GM12878 (cell line): ENCODE measurements around the gene PGAP6. TPM values are rescaled to one million over a fixed set of nuclear protein-coding genes. Genes with fewer than 3 reads are reported as not detected.

Experiments
- ATAC-seq: fragments of 200-7000 bp; cut with Tn5 transposase; 3 replicates; pipeline ENCODE4 v1.9.1; 2020; ENCODE audit warnings: mild to moderate bottlenecking, moderate library complexity
- BruUV-seq: library from RNA; stranded (reverse); fragments of 400-500 nt; replicated peaks from 2 replicates; lab custom pipeline; 2021; lab: Mats Ljungman, UMichigan
- CTCF ChIA-PET: fragments of 300-600 bp; sonication (Branson Sonifier 250); formaldehyde crosslinking; extraction: SDS; loops from one replicate; lab custom pipeline; 2021; ENCODE audit warnings: inconsistent platforms; lab: Yijun Ruan, JAX
- POLR2A ChIA-PET: fragments of 350-600 bp; formaldehyde crosslinking; extraction: SDS; loops from one replicate; lab custom pipeline; 2021; ENCODE audit warnings: inconsistent platforms; lab: Charles Lee
- RAD21 ChIA-PET: fragments of 300-600 bp; sonication (Branson Sonifier 250); formaldehyde crosslinking; loops from one replicate; lab custom pipeline; 2023; ENCODE audit warnings: antibody characterized with exemption; ENCODE audit not compliant: unreplicated experiment; lab: Charles Lee
- SMC1A ChIA-PET: fragments of 300-600 bp; sonication (Branson Sonifier 250); formaldehyde crosslinking; loops from one replicate; lab custom pipeline; 2023; ENCODE audit not compliant: unreplicated experiment, uncharacterized antibody; lab: Charles Lee
- DNase-seq: peaks from one replicate; pipeline ENCODE4 v3.0.0-alpha.2; 2011; ENCODE audit warnings: low read depth, low spot score
- FAIRE-seq: peaks from 3 replicates; lab custom pipeline; 2011; peaks lifted over from hg19 to GRCh38; lab: Jason Lieb, UNC
- H2AFZ ChIP-seq: 2 replicates; pipeline ENCODE4 v1.6.0; 2011; ENCODE audit warnings: low read depth, low read length, control low read depth; ENCODE audit not compliant: control insufficient read depth
- H3K27ac ChIP-seq: 2 replicates; pipeline ENCODE4 v1.5.1; 2011; ENCODE audit warnings: control low read depth; ENCODE audit not compliant: control insufficient read depth, insufficient read depth
- H3K27me3 ChIP-seq, 2 experiments: replicated peaks in 1 of 2; 2 replicates each; pipeline versions ENCODE4 v1.6.0 to v1.6.1; 2011; ENCODE audit warnings: low read length in 1 of 2; ENCODE audit not compliant: control insufficient read depth in 2 of 2, insufficient read depth in 2 of 2
- H3K36me3 ChIP-seq, 2 experiments: 2 replicates each; pipeline ENCODE4 v1.5.1; 2011; ENCODE audit warnings: low read length in 1 of 2; ENCODE audit not compliant: control insufficient read depth in 2 of 2, insufficient read depth in 2 of 2
- H3K4me1 ChIP-seq: 2 replicates; pipeline ENCODE4 v1.6.1; 2011; ENCODE audit warnings: mild to moderate bottlenecking, low read length, moderate library complexity, mixed read lengths; ENCODE audit not compliant: control insufficient read depth, insufficient read depth
- H3K4me2 ChIP-seq: 2 replicates; pipeline ENCODE4 v1.6.0; 2011; ENCODE audit warnings: control low read depth; ENCODE audit not compliant: control insufficient read depth, insufficient read depth
- H3K4me3 ChIP-seq: fragments of 200-600 bp; sonication (generic); 2 replicates; pipeline ENCODE4 v1.5.1; 2016
- H3K79me2 ChIP-seq: 2 replicates; pipeline ENCODE4 v1.6.0; 2011; ENCODE audit warnings: low read length; ENCODE audit not compliant: control insufficient read depth, insufficient read depth
- H3K9ac ChIP-seq: 2 replicates; pipeline ENCODE4 v1.8.0; 2011; ENCODE audit warnings: low read length, control low read depth, mixed read lengths; ENCODE audit not compliant: control insufficient read depth, insufficient read depth
- H3K9me3 ChIP-seq: replicated peaks from 3 replicates; pipeline ENCODE4 v1.5.1; 2011; ENCODE audit warnings: mild to moderate bottlenecking, low read length; ENCODE audit not compliant: control insufficient read depth, insufficient read depth
- H4K20me1 ChIP-seq: 2 replicates; pipeline ENCODE4 v1.6.0; 2011; ENCODE audit not compliant: control insufficient read depth, insufficient read depth
- CBX5 ChIP-seq: sonication (generic); IDR thresholded peaks from 2 replicates; pipeline ENCODE4 v1.6.1; 2016; ENCODE audit warnings: low read depth, moderate library complexity, mild to moderate bottlenecking, inconsistent platforms
- CTCF ChIP-seq, 3 experiments: IDR thresholded peaks in 2 of 3; conservative IDR thresholded peaks in 1 of 3; 2 replicates each; pipeline ENCODE4 v1.5.1; 2011; ENCODE audit warnings: low read depth in 3 of 3, low read length in 3 of 3, mild to moderate bottlenecking in 3 of 3, control low read depth in 2 of 3, moderate library complexity in 2 of 3, inconsistent platforms in 1 of 3, mixed read lengths in 1 of 3; ENCODE audit not compliant: control insufficient read depth in 2 of 3, insufficient read depth in 1 of 3; ENCODE audit errors: extremely low read depth in 1 of 3
- DPF2 ChIP-seq: fragments of 450-650 bp; IDR thresholded peaks from 2 replicates; pipeline ENCODE4 v1.6.1; 2017; ENCODE audit warnings: mild to moderate bottlenecking
- GATAD2B ChIP-seq: fragments of 450-650 bp; conservative IDR thresholded peaks from 2 replicates; pipeline ENCODE4 v1.6.1; 2017; ENCODE audit warnings: low read depth, mild to moderate bottlenecking, moderate library complexity
- IRF5 ChIP-seq: fragments of 450-650 bp; IDR thresholded peaks from 2 replicates; pipeline ENCODE4 v1.6.1; 2017; ENCODE audit warnings: borderline replicate concordance
- JUND ChIP-seq: IDR thresholded peaks from 2 replicates; pipeline ENCODE4 v1.6.1; 2012; ENCODE audit warnings: low read depth, mild to moderate bottlenecking, low read length, improper control_type of control experiment, moderate library complexity
- NR2C2 ChIP-seq: IDR thresholded peaks from 2 replicates; pipeline ENCODE4 v1.6.1; 2011; ENCODE audit warnings: borderline replicate concordance, low read depth; ENCODE audit not compliant: control insufficient read depth, insufficient read length
- POLR2A ChIP-seq: IDR thresholded peaks from 2 replicates; pipeline ENCODE4 v1.6.1; 2011; ENCODE audit warnings: low read depth, mild to moderate bottlenecking, low read length
- PRDM15 ChIP-seq: fragments of 450-650 bp; formaldehyde crosslinking; IDR thresholded peaks from 2 replicates; pipeline ENCODE4 v1.4.0; 2020; ENCODE audit warnings: mild to moderate bottlenecking, moderate library complexity
- RFX5 ChIP-seq: IDR thresholded peaks from 2 replicates; pipeline ENCODE4 v1.6.1; 2011; ENCODE audit warnings: low read depth, low read length, improper control_type of control experiment
- SMC3 ChIP-seq: IDR thresholded peaks from 2 replicates; pipeline ENCODE4 v1.6.1; 2011; ENCODE audit warnings: low read length, improper control_type of control experiment, borderline replicate concordance
- ZBED1 ChIP-seq: IDR thresholded peaks from 2 replicates; pipeline ENCODE4 v1.6.1; 2016; ENCODE audit warnings: borderline replicate concordance
- ZBTB33 ChIP-seq: fragments of 450-650 bp; IDR thresholded peaks from 2 replicates; pipeline ENCODE4 v1.6.1; 2017; ENCODE audit warnings: mild to moderate bottlenecking
- ZNF274 ChIP-seq: IDR thresholded peaks from one replicate; pipeline ENCODE4 v1.8.0; 2011; ENCODE audit not compliant: insufficient read length, insufficient read depth
- ZSCAN29 ChIP-seq: fragments of 450-650 bp; IDR thresholded peaks from 2 replicates; pipeline ENCODE4 v1.6.1; 2017; ENCODE audit warnings: mild to moderate bottlenecking, moderate library complexity
- WGBS: methylation state at CpG from one replicate; pipeline ENCODE4 v1.1.6; 2016; ENCODE audit warnings: low lambda C conversion rate; ENCODE audit not compliant: insufficient replicate concordance, insufficient coverage; ENCODE audit errors: missing lambda C conversion rate; 5-methylcytosine and 5-hydroxymethylcytosine counted together
- in situ Hi-C: fragments of 300-500 bp; cut with MboI; formaldehyde crosslinking; loops from 9 replicates; pipeline ENCODE4 v1.14.3; 2018; ENCODE audit warnings: mixed read lengths
- intact Hi-C: fragments of 100-400 bp; cut with micrococcal nuclease; formaldehyde crosslinking; loops from one replicate; pipeline ENCODE4 v1.14.2; 2022; ENCODE audit not compliant: unreplicated experiment
- polyA plus RNA-seq, 11 experiments: library from polyadenylated mRNA; depleted of rRNA in 4 of 11; unstranded in 6 of 11; stranded (reverse) in 5 of 11; fragments of >200 nt; fragmentation: Nextera tagmentation in 4 of 11; fragmentation: Illumina TruSeq in 1 of 11; extraction: Ambion mirVana in 4 of 11; extraction: Trizol in 1 of 11; gene quantifications; 1 replicate in 1 of 11; 2 replicates in 10 of 11; pipeline versions ENCODE4 v1.2.1 to v1.2.3, GENCODE V29; 2011 to 2016; ENCODE audit warnings: inconsistent platforms in 2 of 11, missing spikeins in 2 of 11, low read depth in 1 of 11
- total RNA-seq, 4 experiments: library from RNA; depleted of rRNA in 3 of 4; stranded (reverse); fragments of >200 nt in 3 of 4; fragmentation: Illumina TruSeq in 1 of 4; extraction: Trizol in 1 of 4; gene quantifications; 2 replicates each; pipeline versions ENCODE4 v1.2.1 to v1.2.3, GENCODE V29; 2013 to 2021

PGAP6 gene
- total and polyA plus RNA-seq, 10 of the 15 experiments (the other 5 are each of a cell fraction or from before 2014, with no cell fraction given) = 0.76 to 48.8 (median 18.4) TPM

- Histone ChIP-seq H2AFZ (no peak overlapping the region), H4K20me1 (no peaks in the 10 kb centered on the region), H3K9me3 (no peaks in the 10 kb centered on the region), H3K9ac (no peak overlapping the region), H3K36me3 (peaks cover 2 to 10% of the 10 kb centered on the region in 2 experiments; a peak in 3 of 4 replicates), H3K27me3 (no peaks in the 10 kb centered on the region), H3K4me3 (no peak overlapping the region), H3K79me2 (no peaks in the 10 kb centered on the region), H3K4me2 (no peak overlapping the region), H3K4me1 (no peaks in the 10 kb centered on the region), H3K27ac (no peak overlapping the region)
- DNase-seq (no peak), FAIRE-seq (no peak), ATAC-seq (no peak; the same call in 2 of the 3 replicates)
- ChIA-PET CTCF (interaction anchor here (0.5 to 2.5 kb wide), 11 partner anchors 13 to 297 kb away, joined by 3 to 29 read pairs (median 5); no protein-coding TSS in a partner anchor), POLR2A (no interaction called here), RAD21 (interaction anchor here (1.2 to 1.6 kb wide), 3 partner anchors 7 to 256 kb away, joined by 4 to 8 read pairs (median 5); partner anchors contain the start of genes AXIN1 and MRPL28), SMC1A (interaction anchor here (2.0 to 2.1 kb wide), 2 partner anchors 245 to 256 kb away, joined by 8 to 12 read pairs; no protein-coding TSS in a partner anchor)
- 43% methylated on average over 14 of the region's 20 CpGs for WGBS
- intact Hi-C loops = loop anchor here (2.0 kb wide), 1 partner anchor 256 kb away; no protein-coding TSS in a partner anchor
- in situ Hi-C loops = no loop called here
- no TSS peak for BruUV-seq
- TF ChIP-seq ZBTB33 = no peak
- no peak for TF ChIP-seq ZNF274
- no peak for TF ChIP-seq SMC3
- no peak for TF ChIP-seq POLR2A
- no peak for TF ChIP-seq DPF2
- no peak for TF ChIP-seq CBX5
- no peak for TF ChIP-seq GATAD2B
- no peak for TF ChIP-seq JUND
- TF ChIP-seq IRF5 = no peak
- no peak for TF ChIP-seq NR2C2
- no peak for TF ChIP-seq CTCF (IDR thresholded peaks at IDR 0.05 in 2 of 3, conservative IDR thresholded peaks at IDR 0.05 in 1 of 3; ENCODE audit: control insufficient read depth in 2 of 3, extremely low read depth in 1 of 3, insufficient read depth in 1 of 3, low read depth in 3 of 3, low read length in 3 of 3)
- TF ChIP-seq ZBED1 = no peak
- TF ChIP-seq RFX5 = no peak
- TF ChIP-seq PRDM15 (CRISPR knock-in tag) = no peak
- no peak for TF ChIP-seq ZSCAN29
Measured at GRCh38 chr16:363110-363765, 18.5 kb downstream of the PGAP6 start.
